ENCODE measurements around the gene TGFBR2.

The TGFBR2 gene

GRCh38 chr3:30596152-30596551 lies 10.2 kb upstream of the TGFBR2 start:
- Histone ChIP-seq H3K4me3 (ENCODE audit: low read depth, low read length) (no peak overlapping the region), H3K36me3 (ENCODE audit: control insufficient read depth in 2 of 2, insufficient read depth in 1 of 2, low read length in 2 of 2) (no peaks in the 10 kb centered on the region), H3K27ac (ENCODE audit: extremely low read depth, low read depth, low read length) (no peak overlapping the region), H3K9me3 (ENCODE audit: control insufficient read depth, insufficient read depth, low read depth, low read length) (no peaks in the 10 kb centered on the region), H3K4me1 (ENCODE audit: control insufficient read depth, insufficient read depth, low read length) (no peaks in the 10 kb centered on the region)
- ChIA-PET CTCF (no interaction called here), POLR2A (no interaction called here)
- TF ChIP-seq ZNF560 (tag by site-specific recombination; IDR thresholded peaks at IDR 0.05; ENCODE audit: borderline replicate concordance) (no peak), ELK4 (IDR thresholded peaks at IDR 0.05; ENCODE audit: borderline replicate concordance, low read depth, low read length) (no peak)
- TF ChIP-seq, protein P1, sequence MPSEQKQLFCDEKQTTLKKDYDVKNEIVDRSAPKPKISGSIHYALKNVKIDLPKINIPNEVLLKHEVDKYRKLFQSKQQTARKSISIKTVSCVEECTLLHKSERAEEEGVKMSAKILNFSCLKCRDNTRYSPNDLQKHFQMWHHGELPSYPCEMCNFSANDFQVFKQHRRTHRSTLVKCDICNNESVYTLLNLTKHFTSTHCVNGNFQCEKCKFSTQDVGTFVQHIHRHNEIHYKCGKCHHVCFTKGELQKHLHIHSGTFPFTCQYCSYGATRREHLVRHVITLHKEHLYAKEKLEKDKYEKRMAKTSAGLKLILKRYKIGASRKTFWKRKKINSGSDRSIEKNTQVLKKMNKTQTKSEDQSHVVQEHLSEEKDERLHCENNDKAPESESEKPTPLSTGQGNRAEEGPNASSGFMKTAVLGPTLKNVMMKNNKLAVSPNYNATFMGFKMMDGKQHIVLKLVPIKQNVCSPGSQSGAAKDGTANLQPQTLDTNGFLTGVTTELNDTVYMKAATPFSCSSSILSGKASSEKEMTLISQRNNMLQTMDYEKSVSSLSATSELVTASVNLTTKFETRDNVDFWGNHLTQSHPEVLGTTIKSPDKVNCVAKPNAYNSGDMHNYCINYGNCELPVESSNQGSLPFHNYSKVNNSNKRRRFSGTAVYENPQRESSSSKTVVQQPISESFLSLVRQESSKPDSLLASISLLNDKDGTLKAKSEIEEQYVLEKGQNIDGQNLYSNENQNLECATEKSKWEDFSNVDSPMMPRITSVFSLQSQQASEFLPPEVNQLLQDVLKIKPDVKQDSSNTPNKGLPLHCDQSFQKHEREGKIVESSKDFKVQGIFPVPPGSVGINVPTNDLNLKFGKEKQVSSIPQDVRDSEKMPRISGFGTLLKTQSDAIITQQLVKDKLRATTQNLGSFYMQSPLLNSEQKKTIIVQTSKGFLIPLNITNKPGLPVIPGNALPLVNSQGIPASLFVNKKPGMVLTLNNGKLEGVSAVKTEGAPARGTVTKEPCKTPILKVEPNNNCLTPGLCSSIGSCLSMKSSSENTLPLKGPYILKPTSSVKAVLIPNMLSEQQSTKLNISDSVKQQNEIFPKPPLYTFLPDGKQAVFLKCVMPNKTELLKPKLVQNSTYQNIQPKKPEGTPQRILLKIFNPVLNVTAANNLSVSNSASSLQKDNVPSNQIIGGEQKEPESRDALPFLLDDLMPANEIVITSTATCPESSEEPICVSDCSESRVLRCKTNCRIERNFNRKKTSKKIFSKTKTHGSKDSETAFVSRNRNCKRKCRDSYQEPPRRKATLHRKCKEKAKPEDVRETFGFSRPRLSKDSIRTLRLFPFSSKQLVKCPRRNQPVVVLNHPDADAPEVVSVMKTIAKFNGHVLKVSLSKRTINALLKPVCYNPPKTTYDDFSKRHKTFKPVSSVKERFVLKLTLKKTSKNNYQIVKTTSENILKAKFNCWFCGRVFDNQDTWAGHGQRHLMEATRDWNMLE (tag by site-specific recombination; conservative IDR thresholded peaks at IDR 0.05; ENCODE audit: low read depth) = no peak

- CTCF ChIA-PET = interaction anchor here (0.6 to 1.7 kb wide), 2 partner anchors 96 to 362 kb away, joined by 3 to 5 read pairs; no protein-coding TSS in a partner anchor
- H3K4me1 ChIP-seq (ENCODE audit: control insufficient read depth, insufficient read depth, low read length) = no peaks in the 10 kb centered on the region
- TF ChIP-seq SALL2 (tag by site-specific recombination; IDR thresholded peaks at IDR 0.05; ENCODE audit: borderline replicate concordance) (no peak), ZBTB1 (tag by site-specific recombination; IDR thresholded peaks at IDR 0.05) (no peak), ZNF76 (tag by site-specific recombination; IDR thresholded peaks at IDR 0.05; ENCODE audit: borderline replicate concordance, low read depth) (no peak)
- TF ChIP-seq, protein P2, sequence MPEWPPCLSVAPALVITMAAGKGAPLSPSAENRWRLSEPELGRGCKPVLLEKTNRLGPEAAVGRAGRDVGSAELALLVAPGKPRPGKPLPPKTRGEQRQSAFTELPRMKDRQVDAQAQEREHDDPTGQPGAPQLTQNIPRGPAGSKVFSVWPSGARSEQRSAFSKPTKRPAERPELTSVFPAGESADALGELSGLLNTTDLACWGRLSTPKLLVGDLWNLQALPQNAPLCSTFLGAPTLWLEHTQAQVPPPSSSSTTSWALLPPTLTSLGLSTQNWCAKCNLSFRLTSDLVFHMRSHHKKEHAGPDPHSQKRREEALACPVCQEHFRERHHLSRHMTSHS (tag by site-specific recombination; IDR thresholded peaks at IDR 0.05) = no peak
- POLR2A ChIA-PET = no interaction called here
- H3K4me3 ChIP-seq (ENCODE audit: low read depth, low read length) = no peak overlapping the region
- H3K27ac ChIP-seq (ENCODE audit: extremely low read depth, low read depth, low read length) = no peak overlapping the region
- H3K36me3 ChIP-seq (ENCODE audit: control insufficient read depth in 2 of 2, insufficient read depth in 1 of 2, low read length in 2 of 2) = no peaks in the 10 kb centered on the region
- no peaks in the 10 kb centered on the region for H3K9me3 ChIP-seq (ENCODE audit: control insufficient read depth, insufficient read depth, low read depth, low read length)
Observed at GRCh38 chr3:30597131-30597768, 9.2 kb upstream of the TGFBR2 start.

DNA sequence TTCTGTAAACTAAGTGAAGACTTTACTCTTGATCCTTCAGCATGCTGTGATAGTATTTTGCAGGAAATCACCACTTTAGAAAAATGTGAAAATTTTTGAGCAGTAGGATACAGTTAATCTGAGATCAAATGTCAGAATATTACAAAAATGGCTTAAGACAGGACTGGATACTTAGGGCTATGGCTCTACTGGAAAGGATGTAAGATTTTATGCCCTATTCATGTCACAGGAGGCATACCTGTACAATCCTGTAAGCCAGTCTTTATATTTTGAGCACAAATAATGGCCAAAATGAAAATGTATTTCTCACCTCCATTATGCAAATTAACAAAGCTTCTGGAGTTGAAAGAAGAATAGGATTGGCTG lies 8.6 kb upstream of the TGFBR2 start:
- TF ChIP-seq, protein P3, sequence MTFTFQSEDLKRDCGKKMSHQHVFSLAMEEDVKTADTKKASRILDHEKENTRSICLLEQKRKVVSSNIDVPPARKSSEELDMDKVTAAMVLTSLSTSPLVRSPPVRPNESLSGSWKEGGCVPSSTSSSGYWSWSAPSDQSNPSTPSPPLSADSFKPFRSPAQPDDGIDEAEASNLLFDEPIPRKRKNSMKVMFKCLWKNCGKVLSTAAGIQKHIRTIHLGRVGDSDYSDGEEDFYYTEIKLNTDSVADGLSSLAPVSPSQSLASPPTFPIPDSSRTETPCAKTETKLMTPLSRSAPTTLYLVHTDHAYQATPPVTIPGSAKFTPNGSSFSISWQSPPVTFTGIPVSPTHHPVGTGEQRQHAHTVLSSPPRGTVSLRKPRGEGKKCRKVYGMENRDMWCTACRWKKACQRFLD (tag by site-specific recombination; IDR thresholded peaks at IDR 0.05) = no peak
- no peak for TF ChIP-seq ZNF664 (tag by site-specific recombination; IDR thresholded peaks at IDR 0.05)
- TF ChIP-seq ZNF394 (tag by site-specific recombination; IDR thresholded peaks at IDR 0.05; ENCODE audit: borderline replicate concordance) = no peak
- no peak for TF ChIP-seq EGR2 (tag by site-specific recombination; IDR thresholded peaks at IDR 0.05; ENCODE audit: low read depth)
- no peak for TF ChIP-seq MEIS1 (CRISPR knock-in tag; IDR thresholded peaks at IDR 0.05; ENCODE audit: borderline replicate concordance)
- TF ChIP-seq GLIS2 (tag by site-specific recombination; IDR thresholded peaks at IDR 0.05) = no peak
- TF ChIP-seq, protein P4, sequence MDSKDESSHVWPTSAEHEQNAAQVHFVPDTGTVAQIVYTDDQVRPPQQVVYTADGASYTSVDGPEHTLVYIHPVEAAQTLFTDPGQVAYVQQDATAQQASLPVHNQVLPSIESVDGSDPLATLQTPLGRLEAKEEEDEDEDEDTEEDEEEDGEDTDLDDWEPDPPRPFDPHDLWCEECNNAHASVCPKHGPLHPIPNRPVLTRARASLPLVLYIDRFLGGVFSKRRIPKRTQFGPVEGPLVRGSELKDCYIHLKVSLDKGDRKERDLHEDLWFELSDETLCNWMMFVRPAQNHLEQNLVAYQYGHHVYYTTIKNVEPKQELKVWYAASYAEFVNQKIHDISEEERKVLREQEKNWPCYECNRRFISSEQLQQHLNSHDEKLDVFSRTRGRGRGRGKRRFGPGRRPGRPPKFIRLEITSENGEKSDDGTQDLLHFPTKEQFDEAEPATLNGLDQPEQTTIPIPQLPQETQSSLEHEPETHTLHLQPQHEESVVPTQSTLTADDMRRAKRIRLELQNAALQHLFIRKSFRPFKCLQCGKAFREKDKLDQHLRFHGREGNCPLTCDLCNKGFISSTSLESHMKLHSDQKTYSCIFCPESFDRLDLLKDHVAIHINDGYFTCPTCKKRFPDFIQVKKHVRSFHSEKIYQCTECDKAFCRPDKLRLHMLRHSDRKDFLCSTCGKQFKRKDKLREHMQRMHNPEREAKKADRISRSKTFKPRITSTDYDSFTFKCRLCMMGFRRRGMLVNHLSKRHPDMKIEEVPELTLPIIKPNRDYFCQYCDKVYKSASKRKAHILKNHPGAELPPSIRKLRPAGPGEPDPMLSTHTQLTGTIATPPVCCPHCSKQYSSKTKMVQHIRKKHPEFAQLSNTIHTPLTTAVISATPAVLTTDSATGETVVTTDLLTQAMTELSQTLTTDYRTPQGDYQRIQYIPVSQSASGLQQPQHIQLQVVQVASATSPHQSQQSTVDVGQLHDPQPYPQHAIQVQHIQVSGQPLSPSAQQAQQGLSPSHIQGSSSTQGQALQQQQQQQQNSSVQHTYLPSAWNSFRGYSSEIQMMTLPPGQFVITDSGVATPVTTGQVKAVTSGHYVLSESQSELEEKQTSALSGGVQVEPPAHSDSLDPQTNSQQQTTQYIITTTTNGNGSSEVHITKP (tag by site-specific recombination; IDR thresholded peaks at IDR 0.05) = no peak
- no peak for TF ChIP-seq ZNF157 (tag by site-specific recombination; IDR thresholded peaks at IDR 0.05)
- Histone ChIP-seq H3K36me3 (ENCODE audit: control insufficient read depth in 2 of 2, insufficient read depth in 1 of 2, low read length in 2 of 2) (no peaks in the 10 kb centered on the region), H3K27ac (ENCODE audit: extremely low read depth, low read depth, low read length) (no peak overlapping the region), H3K4me1 (ENCODE audit: control insufficient read depth, insufficient read depth, low read length) (no peaks in the 10 kb centered on the region), H3K4me3 (ENCODE audit: low read depth, low read length) (no peak overlapping the region), H3K9me3 (ENCODE audit: control insufficient read depth, insufficient read depth, low read depth, low read length) (no peaks in the 10 kb centered on the region)
- POLR2A ChIA-PET = no interaction called here
- CTCF ChIA-PET = interaction anchor here (0.6 to 1.7 kb wide), 2 partner anchors 96 to 362 kb away, joined by 3 to 5 read pairs; no protein-coding TSS in a partner anchor

Measured in HEK293 (cell line).